GM13977 (cell line): ENCODE measurements around the gene COTL1.
"Not testable (repeated sequence)": the region's sequence is repeated elsewhere in the genome, so short reads cannot be mapped to it uniquely, and the experiment has no call there.

Experiments used
- DNase-seq: peaks from one replicate; pipeline ENCODE4 v3.0.0; 2012; ENCODE audit warnings: low spot score
- CTCF ChIP-seq: IDR thresholded peaks from 2 replicates; pipeline ENCODE4 v1.5.1; 2012; ENCODE audit warnings: mild to moderate bottlenecking, control low read depth; ENCODE audit not compliant: insufficient read depth; ENCODE audit errors: extremely low read depth, missing control alignments
- in situ Hi-C: fragments of 300-500 bp; cut with MboI; formaldehyde crosslinking; loops from one replicate; pipeline ENCODE4 v1.12.0; 2022; ENCODE audit warnings: low sequenced_read_pairs, low pct_unique_long_range_greater_than_20kb, mixed read lengths, inconsistent platforms; ENCODE audit not compliant: unreplicated experiment

COTL1 gene

GRCh38 chr16:84563786-84564420, 54.0 kb downstream of the COTL1 start:
- in situ Hi-C loops, result no loop called here
- no peak for TF ChIP-seq CTCF
- DNase-seq, result no peak

- DNase-seq, result no peak
- no peak for TF ChIP-seq CTCF
These were observed 54.7 kb downstream of the COTL1 start for GRCh38 chr16:84563064-84563715.

GRCh38 chr16:84562174-84562815, 55.6 kb downstream of the COTL1 start:
- peak; percentile 60 for DNase-seq
- TF ChIP-seq CTCF, result no peak
- in situ Hi-C loops, result no loop called here

More at GRCh38 chr16:84563064-84563715, 54.7 kb downstream of the COTL1 start:
- in situ Hi-C loops, result no loop called here

GRCh38 chr16:84561291-84561690, 56.6 kb downstream of the COTL1 start:
- DNase-seq, result no peak
- no peak for TF ChIP-seq CTCF
- in situ Hi-C loops, result no loop called here

GRCh38 chr16:84560269-84560668, 57.6 kb downstream of the COTL1 start:
- DNase-seq, result no peak
- in situ Hi-C loops, result no loop called here
- TF ChIP-seq CTCF, result no peak

- no peak for TF ChIP-seq CTCF
- in situ Hi-C loops, result no loop called here
- DNase-seq, result no peak
These were observed 58.5 kb downstream of the COTL1 start for GRCh38 chr16:84559311-84559932.

- in situ Hi-C loops, DNase-seq: not testable (repeated sequence)
These were observed 59.0 kb downstream of the COTL1 start for GRCh38 chr16:84558850-84559249.
